HL-60 (cell line): ENCODE measurements around the gene METTL21A.

Experiments used
- GABPA ChIP-seq: IDR thresholded peaks from 2 replicates; pipeline ENCODE4 v1.6.1; 2012; ENCODE audit warnings: low read depth
- TF ChIP-seq, protein P1 (sequence below): IDR thresholded peaks from one replicate; pipeline ENCODE4 v1.5.1; 2011; ENCODE audit warnings: low read length, control low read depth, inconsistent platforms; ENCODE audit not compliant: insufficient read depth

DNA sequence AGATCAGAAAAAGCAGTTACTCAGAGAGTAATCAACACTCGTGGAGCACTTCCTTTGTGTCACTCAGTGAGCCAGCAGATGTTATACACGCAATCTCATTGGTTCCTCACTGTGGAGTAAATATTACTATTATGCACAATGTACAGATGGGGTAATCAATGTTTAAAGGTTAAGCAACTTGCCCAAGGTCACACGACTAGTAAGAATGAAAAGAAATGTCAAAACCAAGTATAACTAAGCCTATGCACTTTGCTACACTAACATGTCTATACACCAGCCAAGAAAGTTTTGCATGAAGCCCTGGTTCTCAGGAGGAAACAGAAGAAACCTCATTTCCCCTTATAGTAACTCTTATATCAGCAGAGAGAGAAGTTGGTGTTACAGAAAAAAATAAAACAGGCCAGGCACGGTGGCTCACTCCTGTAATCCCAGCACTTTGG is 5.4 kb downstream of the METTL21A start:
- TF ChIP-seq, protein P1, sequence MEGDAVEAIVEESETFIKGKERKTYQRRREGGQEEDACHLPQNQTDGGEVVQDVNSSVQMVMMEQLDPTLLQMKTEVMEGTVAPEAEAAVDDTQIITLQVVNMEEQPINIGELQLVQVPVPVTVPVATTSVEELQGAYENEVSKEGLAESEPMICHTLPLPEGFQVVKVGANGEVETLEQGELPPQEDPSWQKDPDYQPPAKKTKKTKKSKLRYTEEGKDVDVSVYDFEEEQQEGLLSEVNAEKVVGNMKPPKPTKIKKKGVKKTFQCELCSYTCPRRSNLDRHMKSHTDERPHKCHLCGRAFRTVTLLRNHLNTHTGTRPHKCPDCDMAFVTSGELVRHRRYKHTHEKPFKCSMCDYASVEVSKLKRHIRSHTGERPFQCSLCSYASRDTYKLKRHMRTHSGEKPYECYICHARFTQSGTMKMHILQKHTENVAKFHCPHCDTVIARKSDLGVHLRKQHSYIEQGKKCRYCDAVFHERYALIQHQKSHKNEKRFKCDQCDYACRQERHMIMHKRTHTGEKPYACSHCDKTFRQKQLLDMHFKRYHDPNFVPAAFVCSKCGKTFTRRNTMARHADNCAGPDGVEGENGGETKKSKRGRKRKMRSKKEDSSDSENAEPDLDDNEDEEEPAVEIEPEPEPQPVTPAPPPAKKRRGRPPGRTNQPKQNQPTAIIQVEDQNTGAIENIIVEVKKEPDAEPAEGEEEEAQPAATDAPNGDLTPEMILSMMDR, result no peak
- no peak for TF ChIP-seq GABPA
